ENCODE data around the gene DNTT.

GRCh38 chr10:96313344-96313743, 9.1 kb downstream of the DNTT start:
- TF ChIP-seq EZH2 (IDR thresholded peaks at IDR 0.05; ENCODE audit: insufficient read depth, poor library complexity, severe bottlenecking) (no peak), EZH2phosphoT487 (IDR thresholded peaks at IDR 0.05; ENCODE audit: insufficient read depth, low read depth) (no peak)

All from GM23248 (cell line).